C4-2B (cell line): ENCODE results near the gene AOC2.

Experiments used
- H3K27ac ChIP-seq: fragments of 450-650 bp; 2 replicates; pipeline ENCODE4 v1.5.1; 2017
- ZFX ChIP-seq: fragments of 450-650 bp; IDR thresholded peaks from 2 replicates; pipeline ENCODE4 v1.6.1; 2017
- TF ChIP-seq, protein P1 (sequence below): fragments of 450-650 bp; conservative IDR thresholded peaks from 2 replicates; pipeline ENCODE4 v1.5.1; 2017; ENCODE audit warnings: mild to moderate bottlenecking

The AOC2 gene

GRCh38 chr17:42798383-42799380, 45.7 kb upstream of the AOC2 start, which contains the start of the genes CNTD1 and COA3:
Gene CNTD1 (plus strand): TSS chr17:42798861. CDS start chr17:42799068, 207 bp downstream.
Gene COA3 (minus strand): TSS chr17:42798704. CDS start chr17:42798681, 23 bp downstream.
- TF ChIP-seq, protein P1, sequence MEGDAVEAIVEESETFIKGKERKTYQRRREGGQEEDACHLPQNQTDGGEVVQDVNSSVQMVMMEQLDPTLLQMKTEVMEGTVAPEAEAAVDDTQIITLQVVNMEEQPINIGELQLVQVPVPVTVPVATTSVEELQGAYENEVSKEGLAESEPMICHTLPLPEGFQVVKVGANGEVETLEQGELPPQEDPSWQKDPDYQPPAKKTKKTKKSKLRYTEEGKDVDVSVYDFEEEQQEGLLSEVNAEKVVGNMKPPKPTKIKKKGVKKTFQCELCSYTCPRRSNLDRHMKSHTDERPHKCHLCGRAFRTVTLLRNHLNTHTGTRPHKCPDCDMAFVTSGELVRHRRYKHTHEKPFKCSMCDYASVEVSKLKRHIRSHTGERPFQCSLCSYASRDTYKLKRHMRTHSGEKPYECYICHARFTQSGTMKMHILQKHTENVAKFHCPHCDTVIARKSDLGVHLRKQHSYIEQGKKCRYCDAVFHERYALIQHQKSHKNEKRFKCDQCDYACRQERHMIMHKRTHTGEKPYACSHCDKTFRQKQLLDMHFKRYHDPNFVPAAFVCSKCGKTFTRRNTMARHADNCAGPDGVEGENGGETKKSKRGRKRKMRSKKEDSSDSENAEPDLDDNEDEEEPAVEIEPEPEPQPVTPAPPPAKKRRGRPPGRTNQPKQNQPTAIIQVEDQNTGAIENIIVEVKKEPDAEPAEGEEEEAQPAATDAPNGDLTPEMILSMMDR, result no peak
- peak; percentile 81; the same call in 1 of the 2 replicates for TF ChIP-seq ZFX
- H3K27ac ChIP-seq, result peak within 1 kb of the TSS; percentile 61

DNA sequence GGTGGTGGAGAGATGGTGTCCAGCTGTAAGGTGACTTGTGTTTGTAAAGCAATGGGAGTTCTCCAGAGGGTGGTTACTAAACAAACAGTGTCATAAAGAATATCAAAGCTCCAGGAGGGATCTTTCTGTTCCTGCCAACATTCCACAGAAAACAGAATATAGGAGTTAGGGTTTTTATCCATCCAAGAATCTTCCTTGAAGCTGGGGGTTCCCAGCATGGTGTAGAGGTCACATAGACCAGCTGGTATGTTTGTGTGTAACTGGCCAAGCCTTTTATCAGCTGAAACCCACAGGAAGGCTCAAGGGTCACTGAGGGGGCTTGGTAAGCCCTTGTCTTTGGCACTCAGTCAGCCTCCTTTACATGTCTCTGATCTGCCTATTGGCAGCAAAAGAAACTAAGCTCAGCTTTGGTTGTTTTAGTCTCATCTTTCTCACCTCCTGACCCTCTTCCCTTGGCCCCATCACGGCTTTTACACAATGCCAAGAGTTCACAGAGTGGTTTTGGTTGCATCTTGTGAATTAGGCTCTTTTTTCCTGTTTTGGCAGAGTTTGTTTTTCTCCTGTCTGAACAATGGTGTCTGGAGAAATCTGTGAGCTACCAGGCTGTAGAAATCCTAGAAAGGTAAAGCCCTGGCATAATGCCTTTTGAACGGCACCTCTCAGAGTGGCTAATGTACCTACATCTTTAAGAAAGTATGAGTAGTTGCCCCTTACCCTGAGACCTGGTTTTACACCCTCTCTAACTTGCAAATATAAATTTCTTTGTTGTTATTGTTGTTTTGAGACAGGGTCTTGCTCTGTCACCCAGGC, 41.1 kb upstream of the AOC2 start:
- peak overlapping the region; percentile 57 for H3K27ac ChIP-seq
- TF ChIP-seq, protein P1, result no peak
- TF ChIP-seq ZFX, result no peak

- H3K27ac ChIP-seq, result peak overlapping the region; percentile 57
- TF ChIP-seq ZFX, result no peak
- TF ChIP-seq, protein P1, result no peak
These were observed 39.4 kb upstream of the AOC2 start for GRCh38 chr17:42804918-42805367.

DNA sequence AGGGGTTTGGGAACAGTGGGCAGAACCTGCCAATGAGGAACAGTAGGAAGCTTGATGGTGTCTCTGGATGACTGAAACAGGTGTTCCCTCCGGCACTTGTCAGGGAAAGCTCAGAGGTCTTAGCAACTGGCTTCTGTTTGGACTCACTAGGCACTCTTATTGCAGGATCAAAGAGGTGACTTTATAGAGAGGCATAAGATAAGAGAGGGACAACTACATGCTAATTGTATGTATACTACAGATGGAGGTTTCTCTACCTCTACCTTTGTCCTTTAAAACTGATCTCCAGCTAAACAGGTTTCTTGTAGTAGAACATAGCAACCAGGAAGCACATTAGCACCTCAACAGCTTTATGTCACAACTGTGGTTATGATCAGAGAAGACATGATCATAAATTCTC, 38.1 kb upstream of the AOC2 start:
- TF ChIP-seq ZFX, result no peak
- TF ChIP-seq, protein P1, result no peak
- H3K27ac ChIP-seq, result peak overlapping the region; percentile 46

DNA sequence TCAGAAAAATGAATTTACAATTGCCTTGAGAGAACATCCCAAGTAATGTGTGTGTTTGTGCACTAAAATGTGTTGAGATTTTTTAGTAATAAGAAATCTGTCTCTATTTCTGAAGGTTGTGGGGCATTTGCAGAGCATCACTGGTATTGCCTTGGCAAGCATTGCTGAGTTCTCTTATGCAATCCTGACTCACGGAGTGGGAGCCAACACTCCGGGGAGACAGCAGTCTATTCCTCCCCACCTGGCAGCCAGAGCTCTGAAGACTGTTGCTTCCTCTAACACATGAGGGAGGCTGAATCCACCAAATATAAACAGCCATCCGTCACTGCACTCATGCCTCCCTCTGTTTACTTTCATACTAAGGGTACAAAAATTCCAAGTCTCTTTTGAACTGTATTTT, 35.1 kb upstream of the AOC2 start:
- no peak overlapping the region for H3K27ac ChIP-seq
- TF ChIP-seq, protein P1, result no peak
- no peak for TF ChIP-seq ZFX

- TF ChIP-seq, protein P1, result no peak
- no peak for TF ChIP-seq ZFX
- no peak overlapping the region for H3K27ac ChIP-seq
These were observed 29.6 kb upstream of the AOC2 start for GRCh38 chr17:42814633-42815399.
